NB4 (cell line): ENCODE data around the gene GRID2.

Source experiments
- DNase-seq: peaks from one replicate; pipeline ENCODE4 v3.0.0; 2010; ENCODE audit warnings: low read depth
- H3K4me3 ChIP-seq: one replicate; pipeline ENCODE4 v1.5.1; 2011; ENCODE audit warnings: mild to moderate bottlenecking, low read depth, low read length, moderate library complexity
- CTCF ChIP-seq: IDR thresholded peaks from one replicate; pipeline ENCODE4 v1.5.1; 2012; ENCODE audit warnings: low read depth, low read length
- MAX ChIP-seq: IDR thresholded peaks from 2 replicates; pipeline ENCODE4 v1.6.1; 2011; ENCODE audit warnings: low read depth, low read length
- MYC ChIP-seq: IDR thresholded peaks from 2 replicates; pipeline ENCODE4 v1.6.1; 2011; ENCODE audit warnings: low read depth, low read length
- POLR2A ChIP-seq: IDR thresholded peaks from 2 replicates; pipeline ENCODE4 v1.6.1; 2011; ENCODE audit warnings: mild to moderate bottlenecking; ENCODE audit not compliant: insufficient read length; ENCODE audit errors: extremely low read depth

GRID2 gene

GRCh38 chr4:93740890-93741289 lies 1437.1 kb downstream of the GRID2 start:
- no peak for DNase-seq
- H3K4me3 ChIP-seq = no peak overlapping the region
- TF ChIP-seq MAX (no peak), POLR2A (no peak), MYC (no peak), CTCF (no peak)

GRCh38 chr4:93743022-93743421 lies 1439.3 kb downstream of the GRID2 start:
- no peak overlapping the region for H3K4me3 ChIP-seq
- TF ChIP-seq POLR2A (no peak), MYC (no peak), CTCF (no peak), MAX (no peak)
- peak; percentile 1 for DNase-seq

- no peak overlapping the region for H3K4me3 ChIP-seq
- no peak for DNase-seq
- TF ChIP-seq MYC (no peak), CTCF (no peak), MAX (no peak), POLR2A (no peak)
These were observed 1439.9 kb downstream of the GRID2 start for GRCh38 chr4:93743635-93744034.

GRCh38 chr4:93744961-93745360 lies 1441.2 kb downstream of the GRID2 start:
- DNase-seq = no peak
- TF ChIP-seq MYC (no peak), MAX (no peak)

GRCh38 chr4:93746031-93746430 lies 1442.3 kb downstream of the GRID2 start:
- no peak for DNase-seq

More at GRCh38 chr4:93744961-93745360, 1441.2 kb downstream of the GRID2 start:
- H3K4me3 ChIP-seq = no peak overlapping the region

More at GRCh38 chr4:93746031-93746430, 1442.3 kb downstream of the GRID2 start:
- no peak overlapping the region for H3K4me3 ChIP-seq
- TF ChIP-seq CTCF = no peak
- TF ChIP-seq MAX = no peak
- TF ChIP-seq MYC = no peak
- no peak for TF ChIP-seq POLR2A
